CD4-positive, alpha-beta T cell (primary cell): ENCODE data around the gene PLA2G7. TPM values are rescaled to one million over a fixed set of nuclear protein-coding genes. Genes with fewer than 3 reads are reported as not detected.

ENCODE experiments used
- ATAC-seq: fragments of 200-7000 bp; cut with Tn5 transposase; one replicate; pipeline ENCODE4 v1.10.0; 2022; ENCODE audit warnings: mild to moderate bottlenecking; ENCODE audit not compliant: poor library complexity
- CTCF ChIA-PET: fragments of 350-600 bp; sonication (Branson Sonifier 250); formaldehyde crosslinking; loops from one replicate; lab custom pipeline; 2021; ENCODE audit warnings: antibody characterized with exemption, inconsistent platforms; lab: Charles Lee
- POLR2A ChIA-PET: fragments of 350-600 bp; sonication (Branson Sonifier 250); formaldehyde crosslinking; loops from one replicate; lab custom pipeline; 2021; ENCODE audit warnings: antibody characterized with exemption, inconsistent platforms; lab: Charles Lee
- DNase-seq, 14 experiments: peaks; one replicate each; pipeline ENCODE4 v3.0.0-alpha.2; 2013 to 2020; ENCODE audit warnings: mixed read lengths in 2 of 14
- H3K27ac ChIP-seq, 2 donors: one replicate each; pipeline versions ENCODE4 v1.5.1 to v1.7.0; 2013; ENCODE audit warnings: low read length in 2 of 2, low read depth in 1 of 2, mild to moderate bottlenecking in 1 of 2
- H3K27me3 ChIP-seq, 2 experiments: 1 replicate in 1 of 2; 2 replicates in 1 of 2; pipeline versions ENCODE4 v1.6.1 to v1.7.0; 2013; ENCODE audit warnings: low read length in 2 of 2, control low read depth in 1 of 2, mild to moderate bottlenecking in 1 of 2, moderate library complexity in 1 of 2; ENCODE audit not compliant: insufficient read depth in 2 of 2, control insufficient read depth in 1 of 2
- H3K36me3 ChIP-seq: one replicate; pipeline ENCODE4 v1.6.1; 2013; ENCODE audit warnings: low read length, control low read depth; ENCODE audit not compliant: insufficient read depth
- H3K4me1 ChIP-seq: one replicate; pipeline ENCODE4 v1.6.1; 2013; ENCODE audit warnings: low read length, control low read depth; ENCODE audit not compliant: insufficient read depth
- H3K4me3 ChIP-seq: one replicate; pipeline ENCODE4 v1.5.1; 2013; ENCODE audit warnings: mild to moderate bottlenecking, low read length, moderate library complexity
- H3K9me3 ChIP-seq, 2 experiments: 1 replicate in 1 of 2; 2 replicates in 1 of 2; pipeline versions ENCODE4 v1.6.1 to v1.7.0; 2013; ENCODE audit warnings: low read length in 2 of 2, mild to moderate bottlenecking in 2 of 2, control low read depth in 1 of 2, moderate library complexity in 1 of 2; ENCODE audit not compliant: control insufficient read depth in 1 of 2, insufficient read depth in 1 of 2
- H3K27ac Mint-ChIP-seq: one replicate; pipeline ENCODE4 v1.8.0; 2020; ENCODE audit warnings: mixed read lengths
- H3K27me3 Mint-ChIP-seq: one replicate; pipeline ENCODE4 v1.8.0; 2021; ENCODE audit warnings: mixed read lengths
- H3K36me3 Mint-ChIP-seq: one replicate; pipeline ENCODE4 v1.8.0; 2021; ENCODE audit warnings: low read depth, mixed read lengths
- H3K4me1 Mint-ChIP-seq: one replicate; pipeline ENCODE4 v1.8.0; 2021; ENCODE audit warnings: low read depth, mixed read lengths
- H3K4me3 Mint-ChIP-seq: one replicate; pipeline ENCODE4 v1.8.0; 2020; ENCODE audit warnings: mild to moderate bottlenecking, mixed read lengths
- H3K9me3 Mint-ChIP-seq: one replicate; pipeline ENCODE4 v1.8.0; 2020; ENCODE audit warnings: mixed read lengths
- CTCF ChIP-seq: fragments of 200-600 bp; IDR thresholded peaks from one replicate; pipeline ENCODE4 v1.8.0; 2022; ENCODE audit warnings: antibody characterized with exemption, mild to moderate bottlenecking
- intact Hi-C, 2 experiments: fragments of 100-400 bp; cut with DNase I in 1 of 2; cut with micrococcal nuclease in 1 of 2; formaldehyde crosslinking; loops; one replicate each; pipeline versions ENCODE4 v1.15.1 to v1.9.0; 2023 to 2025; cut with DNase I, micrococcal nuclease
- total RNA-seq, 174 experiments: library from RNA in 2 of 174; stranded (reverse) in 2 of 174; gene quantifications; one replicate each; pipeline ENCODE4 v1.2.3 and lab custom pipeline; 2021 to 2026

PLA2G7 gene
- total RNA-seq, 2 experiments from 2014 or later = not detected

GRCh38 chr6:46730921-46731461 lies 4.2 kb downstream of the PLA2G7 start:
- no peaks in the 10 kb centered on the region for H3K9me3 Mint-ChIP-seq
- H3K27me3 ChIP-seq = peaks cover 28 to 44% of the 10 kb centered on the region in 2 experiments
- no peaks in the 10 kb centered on the region for H3K36me3 Mint-ChIP-seq
- ChIA-PET POLR2A (no interaction called here), CTCF (no interaction called here)
- no peak for TF ChIP-seq CTCF
- ATAC-seq (no peak), DNase-seq (peak in 3 of 14 experiments; percentile 3 to 42 (median 28))
- no peak overlapping the region for H3K27ac Mint-ChIP-seq
- no peaks in the 10 kb centered on the region for H3K36me3 ChIP-seq
- no peak overlapping the region for H3K4me3 Mint-ChIP-seq
- intact Hi-C loops = no loop called here
- no peak overlapping the region for H3K27ac ChIP-seq
- H3K9me3 ChIP-seq = no peaks in the 10 kb centered on the region
- no peak overlapping the region for H3K4me3 ChIP-seq
- H3K4me1 Mint-ChIP-seq = no peaks in the 10 kb centered on the region
- H3K27me3 Mint-ChIP-seq = peaks cover 82% of the 10 kb centered on the region
- H3K4me1 ChIP-seq = no peaks in the 10 kb centered on the region

GRCh38 chr6:46729787-46730326 lies 5.3 kb downstream of the PLA2G7 start:
- Histone ChIP-seq H3K9me3 (no peaks in the 10 kb centered on the region), H3K27ac (no peak overlapping the region), H3K4me1 (no peaks in the 10 kb centered on the region), H3K4me3 (no peak overlapping the region), H3K36me3 (no peaks in the 10 kb centered on the region), H3K27me3 (peaks cover 23 to 32% of the 10 kb centered on the region in 2 experiments)
- POLR2A ChIA-PET = no interaction called here
- H3K36me3 Mint-ChIP-seq = no peaks in the 10 kb centered on the region
- intact Hi-C loops = no loop called here
- TF ChIP-seq CTCF = no peak
- no peak overlapping the region for H3K27ac Mint-ChIP-seq
- H3K9me3 Mint-ChIP-seq = no peaks in the 10 kb centered on the region
- H3K4me1 Mint-ChIP-seq = no peaks in the 10 kb centered on the region
- peaks cover 79% of the 10 kb centered on the region for H3K27me3 Mint-ChIP-seq
- CTCF ChIA-PET = no interaction called here
- ATAC-seq (no peak), DNase-seq (no peak)
- no peak overlapping the region for H3K4me3 Mint-ChIP-seq

GRCh38 chr6:46720401-46720800 lies 14.8 kb downstream of the PLA2G7 start:
- ChIA-PET POLR2A (no interaction called here), CTCF (no interaction called here)
- Mint-ChIP-seq H3K4me3 (no peak overlapping the region), H3K36me3 (no peaks in the 10 kb centered on the region), H3K27me3 (peaks cover 49% of the 10 kb centered on the region), H3K27ac (no peak overlapping the region), H3K9me3 (no peaks in the 10 kb centered on the region), H3K4me1 (no peaks in the 10 kb centered on the region)
- H3K36me3 ChIP-seq = no peaks in the 10 kb centered on the region
- TF ChIP-seq CTCF = no peak
- no peak overlapping the region for H3K27ac ChIP-seq
- no peak overlapping the region for H3K4me3 ChIP-seq
- peaks cover 0 to 6% of the 10 kb centered on the region in 2 experiments for H3K27me3 ChIP-seq
- DNase-seq (no peak), ATAC-seq (no peak)
- H3K4me1 ChIP-seq = no peaks in the 10 kb centered on the region
- no peaks in the 10 kb centered on the region for H3K9me3 ChIP-seq
- intact Hi-C loops = no loop called here
